Esophagus muscularis mucosa (tissue), 4 donors: ENCODE results near the gene MASP1. TPM values are rescaled to one million over a fixed set of nuclear protein-coding genes. Genes with fewer than 3 reads are reported as not detected.

Experiments used
- DNase-seq: peaks from one replicate; pipeline ENCODE4 v3.0.0-alpha.2; 2017; ENCODE audit errors: extremely low spot score
- H3K27ac ChIP-seq, 4 donors: fragments of 200-600 bp; sonication (generic); replicated peaks in 1 of 4; 1 replicate in 3 of 4; 2 replicates in 1 of 4; pipeline ENCODE4 v1.5.1; 2016 to 2019; ENCODE audit warnings: mild to moderate bottlenecking in 1 of 4
- H3K27me3 ChIP-seq, 4 donors: fragments of 200-600 bp; sonication (generic); one replicate each; pipeline versions ENCODE4 v1.5.1 to v1.6.0; 2016 to 2019
- H3K36me3 ChIP-seq, 4 donors: fragments of 200-600 bp; sonication (generic); one replicate each; pipeline ENCODE4 v1.5.1; 2016 to 2019
- H3K4me1 ChIP-seq, 4 donors: fragments of 200-600 bp; sonication (generic); one replicate each; pipeline ENCODE4 v1.5.1; 2016 to 2019
- H3K4me3 ChIP-seq, 4 donors: fragments of 200-600 bp; sonication (generic); 1 replicate in 2 of 4; 2 replicates in 2 of 4; pipeline ENCODE4 v1.5.1; 2016 to 2019; ENCODE audit warnings: mild to moderate bottlenecking in 4 of 4, moderate library complexity in 1 of 4
- H3K9me3 ChIP-seq, 4 donors: fragments of 200-600 bp; sonication (generic); 1 replicate in 3 of 4; 2 replicates in 1 of 4; pipeline ENCODE4 v1.5.1; 2016 to 2019
- EP300 ChIP-seq: sonication (generic); formaldehyde crosslinking; IDR thresholded peaks from one replicate; pipeline ENCODE4 v1.6.1; 2017; ENCODE audit warnings: antibody characterized with exemption
- POLR2A ChIP-seq: fragments of 450-650 bp; IDR thresholded peaks from one replicate; pipeline ENCODE4 v1.6.1; 2017; ENCODE audit warnings: antibody characterized with exemption, moderate library complexity, mild to moderate bottlenecking, low read depth
- POLR2AphosphoS5 ChIP-seq, 2 donors: sonication (generic); formaldehyde crosslinking; IDR thresholded peaks; one replicate each; pipeline ENCODE4 v1.6.1; 2017; ENCODE audit warnings: antibody characterized with exemption in 2 of 2
- WGBS: methylation state at CpG from one replicate; pipeline ENCODE4 v1.1.5; 2018; 5-methylcytosine and 5-hydroxymethylcytosine counted together
- intact Hi-C: fragments of 100-400 bp; cut with DNase I; formaldehyde crosslinking; loops from one replicate; pipeline ENCODE4 v1.15.1; 2023
- total RNA-seq, 4 donors: library from RNA; depleted of rRNA; stranded (reverse); fragments of >200 nt; gene quantifications; one replicate each; pipeline versions ENCODE4 v1.1.0 to v1.2.1, GENCODE V29; 2016
- TF ChIP-seq, protein P1 (sequence below), 3 experiments: fragments of 200-600 bp in 2 of 3; fragments of 450-650 bp in 1 of 3; sonication (generic) in 2 of 3; IDR thresholded peaks; one replicate each; pipeline ENCODE4 v1.5.1; 2017 to 2019; ENCODE audit warnings: antibody characterized with exemption in 3 of 3, mild to moderate bottlenecking in 2 of 3, moderate library complexity in 1 of 3

Gene MASP1
- total RNA-seq, 4 donors from 2014 or later: 0.66 to 3.5 (median 2.1) TPM

DNA sequence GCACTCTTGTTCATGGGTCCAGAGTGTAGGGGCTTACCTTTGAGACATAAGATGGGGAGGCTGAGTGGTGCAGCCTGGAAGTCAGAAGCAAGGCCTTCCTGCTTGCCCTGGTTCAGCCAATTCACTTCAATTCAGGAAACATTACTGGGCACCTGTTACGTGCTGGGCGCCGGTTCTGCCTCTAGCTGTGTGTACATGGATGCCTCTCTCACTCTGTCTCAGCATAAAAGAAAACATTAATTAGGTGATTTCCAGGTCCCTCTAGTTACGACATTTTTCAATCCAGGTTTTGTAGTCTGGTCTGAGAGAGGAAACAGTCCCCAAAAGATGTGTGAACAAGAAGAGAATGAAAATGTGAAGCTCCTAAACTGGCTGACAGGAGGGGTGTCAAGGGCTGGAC, 93.0 kb downstream of the MASP1 start:
- H3K4me3 ChIP-seq: no peak overlapping the region
- H3K4me1 ChIP-seq: peaks cover 0 to 6% (median 5%) of the 10 kb centered on the region in 4 donors
- TF ChIP-seq POLR2AphosphoS5 (IDR thresholded peaks at IDR 0.05) (no peak), POLR2A (no peak), EP300 (no peak)
- TF ChIP-seq, protein P1, sequence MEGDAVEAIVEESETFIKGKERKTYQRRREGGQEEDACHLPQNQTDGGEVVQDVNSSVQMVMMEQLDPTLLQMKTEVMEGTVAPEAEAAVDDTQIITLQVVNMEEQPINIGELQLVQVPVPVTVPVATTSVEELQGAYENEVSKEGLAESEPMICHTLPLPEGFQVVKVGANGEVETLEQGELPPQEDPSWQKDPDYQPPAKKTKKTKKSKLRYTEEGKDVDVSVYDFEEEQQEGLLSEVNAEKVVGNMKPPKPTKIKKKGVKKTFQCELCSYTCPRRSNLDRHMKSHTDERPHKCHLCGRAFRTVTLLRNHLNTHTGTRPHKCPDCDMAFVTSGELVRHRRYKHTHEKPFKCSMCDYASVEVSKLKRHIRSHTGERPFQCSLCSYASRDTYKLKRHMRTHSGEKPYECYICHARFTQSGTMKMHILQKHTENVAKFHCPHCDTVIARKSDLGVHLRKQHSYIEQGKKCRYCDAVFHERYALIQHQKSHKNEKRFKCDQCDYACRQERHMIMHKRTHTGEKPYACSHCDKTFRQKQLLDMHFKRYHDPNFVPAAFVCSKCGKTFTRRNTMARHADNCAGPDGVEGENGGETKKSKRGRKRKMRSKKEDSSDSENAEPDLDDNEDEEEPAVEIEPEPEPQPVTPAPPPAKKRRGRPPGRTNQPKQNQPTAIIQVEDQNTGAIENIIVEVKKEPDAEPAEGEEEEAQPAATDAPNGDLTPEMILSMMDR (IDR thresholded peaks at IDR 0.05): no peak
- DNase-seq: no peak
- whole genome bisulfite sequencing: 95% methylated on average over 4 of the region's 4 CpGs
- intact Hi-C loops: no loop called here
- H3K27me3 ChIP-seq: no peaks in the 10 kb centered on the region
- H3K36me3 ChIP-seq: no peaks in the 10 kb centered on the region
- no peak overlapping the region for H3K27ac ChIP-seq
- H3K9me3 ChIP-seq: no peaks in the 10 kb centered on the region

DNA sequence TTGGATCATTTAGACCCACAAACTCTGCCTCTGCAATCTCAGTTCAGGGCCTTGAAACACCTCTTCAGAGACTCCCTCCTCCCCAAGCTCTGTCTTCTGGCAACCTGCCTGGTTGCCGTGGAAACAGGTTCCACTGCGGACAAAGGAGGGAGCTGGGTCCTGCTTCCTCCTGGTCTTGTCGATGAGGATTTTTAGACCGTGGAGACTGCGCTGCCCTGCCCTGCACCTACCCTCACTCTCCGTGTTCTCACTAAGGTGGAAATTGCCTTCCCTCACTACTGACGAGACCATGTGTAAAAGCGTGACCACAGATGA, 94.2 kb downstream of the MASP1 start, which contains the start of gene RTP1:
Gene RTP1, plus strand, starts transcription at position 152 of the 315 bp plus-strand sequence. Its CDS starts 30 bp downstream, at position 182.
- no peak for DNase-seq
- no peak for TF ChIP-seq POLR2A
- TF ChIP-seq, protein P1 (IDR thresholded peaks at IDR 0.05): no peak
- no peak for TF ChIP-seq POLR2AphosphoS5 (IDR thresholded peaks at IDR 0.05)
- TF ChIP-seq EP300: no peak
- no peak within 1 kb of the TSS for H3K27ac ChIP-seq
- H3K36me3 ChIP-seq: no peaks in the 10 kb centered on the region
- intact Hi-C loops: no loop called here
- H3K27me3 ChIP-seq: no peaks in the 10 kb centered on the region
- no peak within 1 kb of the TSS for H3K4me3 ChIP-seq
- H3K4me1 ChIP-seq: peaks cover 0 to 13% (median 9%) of the 10 kb centered on the region in 4 donors
- WGBS: 65% methylated on average over 7 of the region's 8 CpGs
- H3K9me3 ChIP-seq: no peaks in the 10 kb centered on the region

DNA sequence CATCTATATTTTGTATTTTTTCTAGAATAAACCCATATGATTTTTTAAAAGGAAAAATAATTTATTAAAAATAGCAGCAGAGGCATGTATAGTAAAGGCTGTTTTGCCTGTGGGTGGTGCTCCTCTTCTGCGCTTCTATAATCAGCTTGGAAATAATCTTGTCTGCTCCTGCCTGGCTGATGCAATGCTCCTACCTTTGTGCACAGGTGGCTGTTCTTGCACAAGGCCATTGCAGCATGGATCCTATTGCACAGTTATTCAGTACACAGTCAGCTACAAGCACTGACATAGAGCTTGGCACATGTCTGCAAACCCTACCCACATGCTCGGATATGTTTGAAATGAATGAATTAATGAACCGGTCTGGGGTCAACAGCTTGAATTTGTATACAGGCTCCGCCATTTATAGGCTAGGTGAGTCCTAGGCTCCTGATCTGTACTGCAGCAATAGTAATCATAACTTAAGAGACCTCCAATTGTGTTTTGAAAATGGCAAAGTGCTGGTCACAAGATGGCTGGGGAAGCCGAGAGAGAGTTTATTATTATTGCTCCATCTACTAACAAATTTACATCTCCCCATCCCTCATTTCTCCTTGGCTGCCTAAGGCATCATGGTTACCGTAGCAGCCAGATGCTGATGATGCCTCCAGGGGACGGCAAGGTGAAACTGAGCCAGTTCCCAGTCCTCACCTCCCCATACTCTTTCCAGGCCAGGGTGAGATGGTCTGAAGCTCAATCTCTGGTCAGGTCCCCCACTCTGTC, 94.8 kb downstream of the MASP1 start:
- no peak overlapping the region for H3K27ac ChIP-seq
- TF ChIP-seq EP300: no peak
- peaks cover 0 to 13% (median 9%) of the 10 kb centered on the region in 4 donors for H3K4me1 ChIP-seq
- no peaks in the 10 kb centered on the region for H3K9me3 ChIP-seq
- no peaks in the 10 kb centered on the region for H3K27me3 ChIP-seq
- 66% methylated on average over 6 of the region's 7 CpGs for WGBS
- no peak overlapping the region for H3K4me3 ChIP-seq
- H3K36me3 ChIP-seq: no peaks in the 10 kb centered on the region
- intact Hi-C loops: no loop called here
- no peak for DNase-seq

DNA sequence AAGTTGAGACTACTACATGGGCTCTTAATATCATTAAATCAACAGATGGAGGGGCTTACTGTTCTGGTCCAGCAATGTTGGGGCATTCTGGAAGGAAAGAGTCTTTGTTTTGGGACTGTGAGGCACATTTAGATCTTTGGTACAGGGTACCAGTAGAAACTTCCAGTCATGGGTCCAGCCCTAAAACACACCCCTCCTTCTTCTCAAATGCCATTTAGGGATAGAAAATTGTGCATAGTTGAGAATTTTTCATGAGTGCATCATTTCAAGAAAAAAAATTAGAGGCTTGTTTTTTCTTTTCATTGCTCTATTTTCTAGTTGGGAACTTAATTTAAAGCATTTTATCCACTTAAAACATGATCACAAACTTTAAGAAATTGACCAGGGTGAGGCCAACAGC, 98.4 kb downstream of the MASP1 start:
- Histone ChIP-seq H3K36me3 (no peaks in the 10 kb centered on the region), H3K9me3 (no peaks in the 10 kb centered on the region), H3K4me1 (peaks cover 16 to 35% (median 25%) of the 10 kb centered on the region in 4 donors), H3K27me3 (no peaks in the 10 kb centered on the region), H3K27ac (no peak overlapping the region), H3K4me3 (no peak overlapping the region)
- no peak for DNase-seq
- intact Hi-C loops: no loop called here
- no peak for TF ChIP-seq EP300
- TF ChIP-seq POLR2A: no peak

DNA sequence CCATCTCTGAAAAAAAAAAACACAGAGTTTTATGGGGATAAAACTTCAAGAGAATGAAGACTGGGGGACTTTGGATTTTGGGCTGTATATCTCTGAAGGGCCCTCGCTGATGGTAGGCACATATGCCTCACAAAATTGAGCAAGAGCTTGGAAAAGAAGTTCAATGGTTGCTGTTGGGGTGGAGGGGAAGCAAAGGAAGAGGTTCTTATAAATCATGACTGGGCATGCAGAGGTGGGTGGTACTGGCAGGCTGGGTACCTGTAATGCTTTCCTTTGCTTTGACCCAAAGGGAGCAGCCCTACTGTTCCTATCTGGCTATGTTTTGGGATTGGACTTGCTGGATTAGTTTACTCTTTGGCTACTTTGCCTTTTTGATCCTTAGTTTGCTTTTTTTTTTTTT, 100.3 kb downstream of the MASP1 start:
- H3K27me3 ChIP-seq: no peaks in the 10 kb centered on the region
- H3K9me3 ChIP-seq: no peaks in the 10 kb centered on the region
- H3K4me1 ChIP-seq: peaks cover 26 to 54% (median 40%) of the 10 kb centered on the region in 4 donors
- whole genome bisulfite sequencing: 92% methylated on average over 1 of the region's 1 CpG
- no peaks in the 10 kb centered on the region for H3K36me3 ChIP-seq
- TF ChIP-seq POLR2A: no peak
- TF ChIP-seq, protein P1 (IDR thresholded peaks at IDR 0.05): no peak
- no peak for TF ChIP-seq POLR2AphosphoS5 (IDR thresholded peaks at IDR 0.05)
- no peak for TF ChIP-seq EP300
- intact Hi-C loops: no loop called here
- no peak overlapping the region for H3K27ac ChIP-seq
- DNase-seq: no peak
- H3K4me3 ChIP-seq: no peak overlapping the region
